Endodermal cell (in vitro differentiated cells): ENCODE data around the gene TF. TPM values are rescaled to one million over a fixed set of nuclear protein-coding genes. Genes with fewer than 3 reads are reported as not detected.

Source experiments
- DNase-seq: peaks from one replicate; pipeline ENCODE4 v3.0.0-alpha.2; 2017
- H3K27ac ChIP-seq: 2 replicates; pipeline ENCODE4 v1.5.1; 2013; ENCODE audit warnings: mild to moderate bottlenecking, low read depth, low read length, moderate library complexity
- H3K27me3 ChIP-seq: 2 replicates; pipeline ENCODE4 v1.6.1; 2013; ENCODE audit warnings: mild to moderate bottlenecking, low read length, moderate library complexity; ENCODE audit not compliant: insufficient read depth, control insufficient read depth, poor library complexity, severe bottlenecking
- H3K36me3 ChIP-seq: 2 replicates; pipeline ENCODE4 v1.7.0; 2013; ENCODE audit warnings: mild to moderate bottlenecking, low read length, moderate library complexity; ENCODE audit not compliant: control insufficient read depth, insufficient read depth
- H3K4me1 ChIP-seq: one replicate; pipeline ENCODE4 v1.7.0; 2013; ENCODE audit warnings: low read length; ENCODE audit not compliant: control insufficient read depth, insufficient read depth
- H3K4me3 ChIP-seq: 2 replicates; pipeline ENCODE4 v1.5.1; 2013; ENCODE audit warnings: mild to moderate bottlenecking, low read length, moderate library complexity
- H3K9ac ChIP-seq: 2 replicates; pipeline ENCODE4 v1.6.1; 2013; ENCODE audit warnings: mild to moderate bottlenecking, low read length, moderate library complexity; ENCODE audit not compliant: poor library complexity, severe bottlenecking; ENCODE audit errors: extremely low read depth
- H3K9me3 ChIP-seq: 2 replicates; pipeline ENCODE4 v1.6.1; 2013; ENCODE audit warnings: mild to moderate bottlenecking, low read length, moderate library complexity; ENCODE audit not compliant: control insufficient read depth
- H3K27ac Mint-ChIP-seq: 2 replicates; pipeline ENCODE4 v1.8.0; 2020; ENCODE audit warnings: mixed read lengths
- H3K27me3 Mint-ChIP-seq: 2 replicates; pipeline ENCODE4 v1.8.0; 2021; ENCODE audit warnings: mild to moderate bottlenecking, mixed read lengths; ENCODE audit not compliant: insufficient read depth
- H3K36me3 Mint-ChIP-seq: 2 replicates; pipeline ENCODE4 v1.8.0; 2020; ENCODE audit warnings: low read depth, mixed read lengths
- H3K4me1 Mint-ChIP-seq: 2 replicates; pipeline ENCODE4 v1.8.0; 2020; ENCODE audit warnings: mixed read lengths
- H3K4me3 Mint-ChIP-seq: 2 replicates; pipeline ENCODE4 v1.8.0; 2020; ENCODE audit warnings: mild to moderate bottlenecking, moderate library complexity, mixed read lengths
- H3K9me3 Mint-ChIP-seq: 2 replicates; pipeline ENCODE4 v1.8.0; 2020; ENCODE audit warnings: mild to moderate bottlenecking, mixed read lengths
- WGBS, 2 experiments: methylation state at CpG; one replicate each; pipeline versions ENCODE4 v1.1.5 to v1.1.7; 2013; ENCODE audit warnings: missing lambda C conversion rate in 2 of 2, mixed read lengths in 1 of 2; ENCODE audit not compliant: insufficient coverage in 1 of 2, insufficient read length in 1 of 2; 5-methylcytosine and 5-hydroxymethylcytosine counted together
- total RNA-seq, 2 donors: library from RNA; stranded (reverse); fragmentation: NEBNext Ultra II Directional in 1 of 2; extraction: Animal tissue kit (Norgen Biotek cat#: 25700) in 1 of 2; gene quantifications; 2 replicates in 1 of 2; 3 replicates in 1 of 2; pipeline ENCODE4 v1.2.1, GENCODE V29; 2021
- TF ChIP-seq, protein P1 (sequence below): fragments of 200-600 bp; sonication (generic); conservative IDR thresholded peaks from 2 replicates; pipeline ENCODE4 v1.5.0; 2021; ENCODE audit warnings: antibody characterized with exemption, mild to moderate bottlenecking

The TF gene
- total RNA-seq, 2 donors from 2014 or later = 0.40 to 3.0 TPM

DNA sequence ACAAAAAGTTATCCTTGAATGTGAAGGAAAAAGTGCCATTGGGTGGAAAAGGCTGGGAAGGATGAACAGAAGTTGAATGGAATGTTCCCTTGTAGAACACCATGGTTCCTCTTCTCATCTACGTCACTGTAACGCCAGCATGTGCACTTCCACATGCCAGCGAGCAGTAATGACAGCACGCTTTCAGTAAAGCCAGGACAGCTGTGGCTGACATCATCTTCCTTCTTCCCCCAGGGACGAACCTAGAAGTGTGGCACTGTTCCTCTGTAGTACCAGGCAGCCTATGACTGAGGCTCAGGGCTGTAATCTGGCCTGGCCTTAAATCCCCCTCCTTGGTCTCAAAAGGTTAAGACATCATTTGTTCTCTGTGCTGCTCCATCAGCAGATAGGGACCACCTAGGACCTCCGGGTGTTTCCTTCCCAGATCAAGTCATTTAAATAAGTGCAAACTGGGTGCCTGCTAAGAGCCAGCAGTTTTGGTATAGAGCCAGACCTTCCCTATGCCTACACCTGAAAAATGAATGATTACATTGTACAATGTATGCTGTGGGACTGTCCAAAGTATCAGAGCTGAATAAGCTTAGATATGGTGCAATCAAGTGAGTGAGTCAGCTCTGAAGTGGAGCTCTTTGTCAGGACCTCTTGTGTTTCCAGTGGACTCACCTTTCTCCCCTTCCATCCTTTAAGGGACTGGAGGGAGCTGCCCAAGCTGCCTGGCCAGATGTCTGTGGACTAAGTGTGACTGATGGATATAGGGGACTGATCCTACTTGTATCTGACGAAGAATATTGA lies 53.8 kb downstream of the TF start:
- Histone ChIP-seq H3K9me3 (peaks cover 8% of the 10 kb centered on the region), H3K4me3 (no peak overlapping the region), H3K36me3 (no peaks in the 10 kb centered on the region), H3K27me3 (peaks cover 35% of the 10 kb centered on the region), H3K27ac (no peak overlapping the region), H3K4me1 (no peaks in the 10 kb centered on the region), H3K9ac (no peak overlapping the region)
- Mint-ChIP-seq H3K36me3 (peaks cover 3% of the 10 kb centered on the region), H3K27ac (no peak overlapping the region), H3K4me3 (no peak overlapping the region), H3K4me1 (no peaks in the 10 kb centered on the region), H3K9me3 (peaks cover 13% of the 10 kb centered on the region), H3K27me3 (peaks cover 25% of the 10 kb centered on the region)
- no peak for DNase-seq
- TF ChIP-seq, protein P1, sequence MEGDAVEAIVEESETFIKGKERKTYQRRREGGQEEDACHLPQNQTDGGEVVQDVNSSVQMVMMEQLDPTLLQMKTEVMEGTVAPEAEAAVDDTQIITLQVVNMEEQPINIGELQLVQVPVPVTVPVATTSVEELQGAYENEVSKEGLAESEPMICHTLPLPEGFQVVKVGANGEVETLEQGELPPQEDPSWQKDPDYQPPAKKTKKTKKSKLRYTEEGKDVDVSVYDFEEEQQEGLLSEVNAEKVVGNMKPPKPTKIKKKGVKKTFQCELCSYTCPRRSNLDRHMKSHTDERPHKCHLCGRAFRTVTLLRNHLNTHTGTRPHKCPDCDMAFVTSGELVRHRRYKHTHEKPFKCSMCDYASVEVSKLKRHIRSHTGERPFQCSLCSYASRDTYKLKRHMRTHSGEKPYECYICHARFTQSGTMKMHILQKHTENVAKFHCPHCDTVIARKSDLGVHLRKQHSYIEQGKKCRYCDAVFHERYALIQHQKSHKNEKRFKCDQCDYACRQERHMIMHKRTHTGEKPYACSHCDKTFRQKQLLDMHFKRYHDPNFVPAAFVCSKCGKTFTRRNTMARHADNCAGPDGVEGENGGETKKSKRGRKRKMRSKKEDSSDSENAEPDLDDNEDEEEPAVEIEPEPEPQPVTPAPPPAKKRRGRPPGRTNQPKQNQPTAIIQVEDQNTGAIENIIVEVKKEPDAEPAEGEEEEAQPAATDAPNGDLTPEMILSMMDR = no peak
- WGBS, 2 experiments = 83 to 86% methylated on average over 7 of the region's 7 CpGs

DNA sequence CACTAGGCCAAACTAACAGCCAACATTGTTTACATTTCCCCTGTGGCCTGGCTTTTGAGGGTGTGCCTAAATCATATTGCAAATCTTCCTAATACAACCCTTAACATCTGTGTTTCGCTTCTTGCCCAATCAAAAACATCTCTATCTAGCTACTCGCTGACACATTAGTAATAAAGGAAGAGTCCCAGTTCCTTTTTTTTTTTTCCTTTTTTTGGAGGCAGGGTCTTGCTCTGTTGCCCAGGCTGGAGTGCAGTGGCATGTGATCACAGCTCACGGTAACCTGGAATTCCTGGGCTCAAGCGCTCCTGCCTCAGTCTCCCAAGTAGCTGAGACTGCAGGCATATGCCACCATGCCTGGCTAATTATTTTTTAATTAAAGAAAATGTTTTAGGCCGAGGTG lies 57.3 kb downstream of the TF start:
- H3K36me3 ChIP-seq = peaks cover 11% of the 10 kb centered on the region
- Mint-ChIP-seq H3K9me3 (no peaks in the 10 kb centered on the region), H3K27ac (no peak overlapping the region), H3K27me3 (peaks cover 25% of the 10 kb centered on the region), H3K4me1 (peaks cover 8% of the 10 kb centered on the region), H3K4me3 (no peak overlapping the region), H3K36me3 (peaks cover 11% of the 10 kb centered on the region)
- H3K27me3 ChIP-seq = peaks cover 35% of the 10 kb centered on the region
- H3K27ac ChIP-seq = no peak overlapping the region
- H3K9ac ChIP-seq = no peak overlapping the region
- H3K4me3 ChIP-seq = no peak overlapping the region
- H3K4me1 ChIP-seq = no peaks in the 10 kb centered on the region
- 89 to 96% methylated on average over 3 to 5 of the region's 5 CpGs for WGBS, 2 experiments
- TF ChIP-seq, protein P1 = no peak
- no peaks in the 10 kb centered on the region for H3K9me3 ChIP-seq
- no peak for DNase-seq

DNA sequence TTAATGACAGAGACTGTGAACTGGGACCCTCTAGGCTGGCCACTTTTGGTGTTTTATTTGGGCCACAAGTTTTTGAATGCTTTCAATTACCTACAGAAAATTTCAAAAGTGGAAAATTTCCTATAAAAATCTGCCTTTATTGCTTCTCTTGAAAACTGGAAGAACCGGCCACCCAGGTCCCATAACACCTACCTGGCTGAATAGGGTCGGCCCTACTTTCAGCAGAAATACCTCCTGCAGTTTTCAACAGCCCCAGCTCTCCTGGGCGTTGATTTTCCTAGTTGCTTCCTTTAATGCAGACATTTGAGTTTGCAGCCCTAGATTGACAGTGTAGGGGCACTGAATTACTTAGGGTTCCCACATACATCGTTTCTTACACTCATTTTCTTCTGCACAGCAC lies 58.7 kb downstream of the TF start:
- peaks cover 29% of the 10 kb centered on the region for H3K27me3 ChIP-seq
- H3K4me3 Mint-ChIP-seq = peak overlapping the region; percentile 90
- H3K27ac Mint-ChIP-seq = no peak overlapping the region

More for the DNA sequence above, 58.7 kb downstream of the TF start:
- Mint-ChIP-seq H3K27me3 (peaks cover 21% of the 10 kb centered on the region), H3K9me3 (no peaks in the 10 kb centered on the region), H3K36me3 (peaks cover 17% of the 10 kb centered on the region), H3K4me1 (peaks cover 8% of the 10 kb centered on the region)
- Histone ChIP-seq H3K36me3 (peaks cover 21% of the 10 kb centered on the region), H3K4me3 (peak overlapping the region; percentile 85), H3K9me3 (no peaks in the 10 kb centered on the region), H3K4me1 (no peaks in the 10 kb centered on the region), H3K27ac (no peak overlapping the region), H3K9ac (no peak overlapping the region)
- TF ChIP-seq, protein P1 = no peak
- no peak for DNase-seq
- 91 to 100% methylated on average over 2 to 4 of the region's 4 CpGs for WGBS, 2 experiments
